OCI-LY3 (cell line): ENCODE measurements around the gene TBC1D1.

Experiments
- EZH2phosphoT487 ChIP-seq: fragments of 200-600 bp; shearing (Covaris generic); IDR thresholded peaks from 2 replicates; pipeline ENCODE4 v1.6.1; 2018; ENCODE audit warnings: antibody characterized with exemption, mixed run types, low read depth
- TF ChIP-seq, protein P1 (sequence below): fragments of 200-600, 300-600 bp; sonication (generic); IDR thresholded peaks from 2 replicates; pipeline ENCODE4 v1.5.1; 2014; ENCODE audit warnings: antibody characterized with exemption, low read length, low read depth

- TF ChIP-seq, protein P1, sequence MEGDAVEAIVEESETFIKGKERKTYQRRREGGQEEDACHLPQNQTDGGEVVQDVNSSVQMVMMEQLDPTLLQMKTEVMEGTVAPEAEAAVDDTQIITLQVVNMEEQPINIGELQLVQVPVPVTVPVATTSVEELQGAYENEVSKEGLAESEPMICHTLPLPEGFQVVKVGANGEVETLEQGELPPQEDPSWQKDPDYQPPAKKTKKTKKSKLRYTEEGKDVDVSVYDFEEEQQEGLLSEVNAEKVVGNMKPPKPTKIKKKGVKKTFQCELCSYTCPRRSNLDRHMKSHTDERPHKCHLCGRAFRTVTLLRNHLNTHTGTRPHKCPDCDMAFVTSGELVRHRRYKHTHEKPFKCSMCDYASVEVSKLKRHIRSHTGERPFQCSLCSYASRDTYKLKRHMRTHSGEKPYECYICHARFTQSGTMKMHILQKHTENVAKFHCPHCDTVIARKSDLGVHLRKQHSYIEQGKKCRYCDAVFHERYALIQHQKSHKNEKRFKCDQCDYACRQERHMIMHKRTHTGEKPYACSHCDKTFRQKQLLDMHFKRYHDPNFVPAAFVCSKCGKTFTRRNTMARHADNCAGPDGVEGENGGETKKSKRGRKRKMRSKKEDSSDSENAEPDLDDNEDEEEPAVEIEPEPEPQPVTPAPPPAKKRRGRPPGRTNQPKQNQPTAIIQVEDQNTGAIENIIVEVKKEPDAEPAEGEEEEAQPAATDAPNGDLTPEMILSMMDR = no peak
- no peak for TF ChIP-seq EZH2phosphoT487
Measured at GRCh38 chr4:37934609-37935008, 43.7 kb downstream of the TBC1D1 start.
